Measurements from ENCODE around the gene AP4S1. TPM values are rescaled to one million over a fixed set of nuclear protein-coding genes. Genes with fewer than 3 reads are reported as not detected.

AP4S1 gene
- total and polyA plus RNA-seq, 2 donors, result 9.9 to 13.0 TPM

Other genes with a start within 250 kb of the AP4S1 start
- 1.7 TPM for gene COCH, start 151.1 kb upstream of the AP4S1 start, total RNA-seq
- gene COCH, start 151.1 kb upstream of the AP4S1 start, polyA plus RNA-seq, result 1.7 TPM
- 26.4 TPM for gene STRN3, start 730 bp downstream of the AP4S1 start, total RNA-seq
- gene STRN3, start 730 bp downstream of the AP4S1 start, polyA plus RNA-seq, result 14.7 TPM
- 74.3 TPM for gene HECTD1, start 182.1 kb downstream of the AP4S1 start, total RNA-seq
- 46.0 TPM for gene HECTD1, start 182.1 kb downstream of the AP4S1 start, polyA plus RNA-seq

Data from thymus (tissue), 2 donors.